Dedifferentiated amniotic fluid mesenchymal stem cell (primary cell): ENCODE data around the gene CXCL13.
"Not testable (repeated sequence)": the region's sequence is repeated elsewhere in the genome, so short reads cannot be mapped to it uniquely, and the experiment has no call there.

ENCODE experiments used
- DNase-seq: peaks from one replicate; pipeline ENCODE4 v3.0.0-alpha.2; 2016; ENCODE audit errors: extremely low spot score

The CXCL13 gene

DNA sequence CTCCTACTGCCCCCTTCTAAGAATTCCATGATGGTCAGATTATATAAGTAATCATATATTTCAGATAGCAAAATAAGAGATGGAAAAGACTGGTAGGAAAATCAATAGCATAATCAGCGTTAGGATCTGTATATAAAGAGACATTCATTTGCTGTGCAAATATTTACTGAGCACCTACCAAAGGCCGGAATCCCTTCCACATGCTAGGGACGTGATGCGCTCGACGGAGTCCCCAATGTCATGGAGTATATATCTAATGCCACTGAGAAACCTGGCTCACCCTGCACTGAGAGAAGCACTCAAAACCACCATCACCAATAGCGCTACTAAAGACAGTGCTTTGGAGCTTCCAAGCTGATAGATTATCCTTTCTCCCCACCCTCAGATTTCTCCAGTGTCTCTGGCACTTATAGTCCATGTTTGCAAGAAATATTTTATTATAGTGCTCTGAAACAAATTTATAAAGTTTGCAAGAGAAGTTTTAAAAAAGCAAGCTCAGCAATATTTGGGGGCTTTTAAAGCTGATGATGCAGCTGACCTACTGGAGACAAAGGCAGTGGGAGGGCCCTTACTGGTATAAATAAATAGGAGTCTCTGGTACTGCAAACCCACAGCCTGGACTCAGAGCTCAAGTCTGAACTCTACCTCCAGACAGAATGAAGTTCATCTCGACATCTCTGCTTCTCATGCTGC is at the start of gene CXCL13:
Gene CXCL13 (plus strand): TSS at position 611 of the 693 bp plus-strand sequence. CDS start 46 bp downstream, at position 657.
- no peak for DNase-seq

DNA sequence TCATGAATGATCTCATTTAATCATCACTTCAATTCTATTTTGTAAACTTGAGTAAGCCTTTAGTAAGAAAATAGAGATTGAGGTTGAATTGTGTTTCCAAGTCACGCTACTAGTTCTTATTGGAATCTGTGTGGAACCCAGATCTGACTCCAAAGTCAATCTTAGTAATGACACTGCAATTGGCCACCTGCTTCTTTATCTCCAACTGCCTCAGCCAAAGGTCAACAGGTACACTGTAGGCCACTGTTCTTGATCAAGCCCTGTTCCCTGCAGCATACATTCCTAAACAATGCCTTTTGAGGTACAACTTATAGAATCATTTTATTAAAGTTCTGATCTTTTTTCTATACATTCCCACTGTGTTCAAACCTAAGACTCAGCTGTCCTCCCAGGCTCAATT is 45.5 kb upstream of the CXCL13 start:
- no peak for DNase-seq

GRCh38 chr4:77561720-77562119 is 43.9 kb upstream of the CXCL13 start:
- not testable (repeated sequence) for DNase-seq

GRCh38 chr4:77564231-77564630 is 41.4 kb upstream of the CXCL13 start:
- no peak for DNase-seq

DNA sequence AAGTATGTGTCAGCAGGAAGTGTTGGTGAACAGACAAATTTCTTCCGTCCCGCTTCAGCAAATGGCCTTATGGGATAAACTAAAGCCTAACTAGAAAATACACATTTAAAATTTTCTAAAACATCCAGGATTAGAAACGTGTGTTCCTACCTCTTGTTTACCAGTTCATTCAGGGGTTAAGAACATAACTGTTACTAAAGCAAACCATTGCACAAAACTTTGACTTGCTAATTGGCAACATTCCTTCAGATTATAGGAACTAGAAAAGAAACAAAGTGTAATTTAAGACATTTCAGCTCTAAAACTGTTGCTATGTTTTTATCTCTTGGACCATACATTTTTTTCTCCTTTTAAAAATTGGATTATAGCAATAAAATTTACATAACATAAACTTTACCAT is 39.5 kb upstream of the CXCL13 start:
- DNase-seq: no peak

DNA sequence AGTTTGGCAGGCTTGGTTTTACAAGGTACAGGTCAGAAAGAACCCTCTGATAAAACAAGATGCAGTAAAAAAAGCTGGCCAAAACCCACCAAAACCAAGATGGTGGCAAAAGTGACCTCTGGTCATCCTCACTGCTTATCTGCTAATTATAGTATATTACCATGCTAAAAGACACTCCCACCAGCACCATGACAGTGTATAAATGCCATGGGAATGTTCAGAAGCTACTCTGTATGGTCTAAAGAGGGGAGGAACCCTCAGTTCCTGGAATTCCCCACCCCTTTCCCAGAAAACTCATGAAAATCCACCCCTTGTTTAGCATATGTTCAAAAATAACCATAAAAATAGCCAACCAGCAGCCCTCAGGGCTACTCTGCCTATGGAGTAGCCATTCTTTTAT is 38.1 kb upstream of the CXCL13 start:
- no peak for DNase-seq

- not testable (repeated sequence) for DNase-seq
These were observed 35.0 kb upstream of the CXCL13 start for GRCh38 chr4:77570508-77571214.

GRCh38 chr4:77576351-77576750 is 29.3 kb upstream of the CXCL13 start:
- DNase-seq: no peak

- no peak for DNase-seq
These were observed 27.5 kb upstream of the CXCL13 start for GRCh38 chr4:77578145-77578544.

DNA sequence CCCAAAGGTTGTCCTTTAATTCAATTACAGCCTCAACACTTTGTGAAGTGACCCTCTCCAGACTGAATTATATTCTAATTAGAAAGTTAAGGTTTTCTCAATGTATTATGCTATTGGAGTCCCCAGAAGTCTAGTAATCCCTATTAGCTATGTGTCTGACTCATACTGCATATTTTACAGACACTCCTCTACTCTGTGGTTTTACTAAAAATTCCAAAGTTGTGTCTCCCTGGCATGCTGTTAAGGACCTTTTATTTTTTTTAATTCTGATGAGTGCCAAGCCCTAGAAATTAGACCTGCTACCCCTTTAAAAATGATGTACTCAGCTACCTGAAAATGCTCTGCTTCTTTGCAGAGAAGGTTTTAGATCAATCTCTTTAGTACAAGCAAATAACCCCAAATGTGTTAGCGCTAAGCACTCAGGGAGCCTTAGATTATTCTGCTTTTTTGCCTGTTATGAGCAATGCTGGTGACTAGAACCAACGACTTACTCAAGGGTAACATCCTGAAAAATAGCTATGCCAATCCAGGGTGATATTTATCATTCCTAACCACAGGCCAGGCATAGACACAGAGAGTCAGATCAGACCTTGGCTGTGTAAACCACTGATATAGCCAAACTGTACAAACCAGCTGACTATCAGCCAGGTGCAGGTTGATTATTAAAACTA is 26.1 kb upstream of the CXCL13 start:
- peak; percentile 88 for DNase-seq

DNA sequence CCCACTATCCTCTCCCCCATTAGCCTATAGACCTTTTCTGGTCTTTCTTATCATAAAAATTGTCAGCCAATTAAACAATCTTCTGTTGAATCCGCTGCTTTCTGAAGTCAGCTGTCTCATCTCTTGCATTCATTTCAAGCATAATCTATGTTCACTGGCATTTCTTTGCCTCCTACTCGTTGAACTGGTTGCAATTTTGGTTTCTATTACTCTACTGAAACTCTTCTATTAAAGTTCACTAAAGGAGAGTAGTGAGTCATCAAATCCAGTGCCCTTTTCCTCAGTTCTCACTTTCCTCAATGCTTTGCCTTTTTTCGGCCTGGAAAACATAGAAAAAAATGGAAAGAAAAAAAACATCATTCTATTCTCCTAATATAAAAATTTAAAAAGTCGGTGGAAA is 23.9 kb upstream of the CXCL13 start:
- no peak for DNase-seq

GRCh38 chr4:77582156-77582555 is 23.5 kb upstream of the CXCL13 start:
- DNase-seq: no peak

DNA sequence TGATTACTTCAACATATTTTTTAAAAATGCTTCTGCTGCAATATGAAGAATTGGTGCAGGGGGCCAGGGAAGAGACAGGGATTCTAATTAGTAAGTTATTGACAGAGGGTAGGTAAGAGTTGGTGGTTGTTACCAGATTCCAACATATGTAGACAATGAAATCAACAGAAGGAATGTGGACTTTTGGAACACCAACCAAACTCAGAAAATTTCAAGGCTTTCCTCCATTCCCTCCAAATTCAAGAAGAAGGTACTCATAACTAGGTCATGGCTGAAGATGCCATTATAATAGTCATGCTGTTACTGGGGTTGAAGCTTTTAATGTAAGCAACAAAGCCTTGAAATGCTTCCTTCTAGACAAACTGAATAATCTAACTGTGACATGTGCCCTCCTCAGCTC is 22.9 kb upstream of the CXCL13 start:
- DNase-seq: no peak

- DNase-seq: no peak
These were observed 18.7 kb upstream of the CXCL13 start for GRCh38 chr4:77586951-77587383.

DNA sequence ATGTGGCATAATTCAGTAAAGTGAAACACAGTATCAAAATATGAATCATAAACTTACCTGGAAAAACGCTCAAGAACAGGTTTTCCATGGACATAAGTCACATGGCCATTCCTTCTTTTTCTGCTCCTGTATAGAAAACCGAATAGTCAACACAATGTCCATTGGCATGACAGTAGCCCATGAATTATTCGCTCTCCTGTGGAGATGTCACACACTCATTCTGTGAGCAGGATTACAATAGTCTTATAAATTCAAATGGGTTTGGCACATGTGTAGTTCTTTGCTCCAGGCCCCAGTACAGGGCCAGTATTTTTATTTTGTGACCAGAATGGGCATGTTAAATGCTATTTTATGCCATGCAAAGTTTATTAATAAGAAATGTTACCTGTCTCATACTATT is 15.1 kb upstream of the CXCL13 start:
- DNase-seq: no peak

GRCh38 chr4:77591532-77591931 is 14.1 kb upstream of the CXCL13 start:
- DNase-seq: no peak

- DNase-seq: no peak
These were observed 12.5 kb upstream of the CXCL13 start for GRCh38 chr4:77593101-77593500.

DNA sequence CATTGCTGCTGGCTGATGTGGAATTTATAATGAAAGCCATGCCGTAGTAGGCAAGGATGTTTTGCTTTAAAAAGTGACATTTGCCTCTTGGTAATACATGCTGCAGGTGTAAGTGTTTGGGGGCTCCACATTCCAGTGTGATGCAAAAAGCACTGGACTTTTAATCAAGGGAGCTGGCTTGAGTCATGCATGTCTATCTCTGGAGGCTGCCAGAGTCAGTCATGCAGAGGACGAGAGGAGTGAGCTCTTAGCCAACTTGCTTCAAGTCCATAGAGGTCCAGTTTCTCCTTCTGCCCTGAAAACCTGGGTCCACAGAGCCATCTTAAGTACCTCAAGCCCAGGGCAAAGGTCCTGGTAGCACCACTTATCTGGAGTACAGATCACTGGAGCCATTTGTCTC is 11.6 kb upstream of the CXCL13 start:
- no peak for DNase-seq

GRCh38 chr4:77595364-77595973 is 10.2 kb upstream of the CXCL13 start:
- DNase-seq: no peak

DNA sequence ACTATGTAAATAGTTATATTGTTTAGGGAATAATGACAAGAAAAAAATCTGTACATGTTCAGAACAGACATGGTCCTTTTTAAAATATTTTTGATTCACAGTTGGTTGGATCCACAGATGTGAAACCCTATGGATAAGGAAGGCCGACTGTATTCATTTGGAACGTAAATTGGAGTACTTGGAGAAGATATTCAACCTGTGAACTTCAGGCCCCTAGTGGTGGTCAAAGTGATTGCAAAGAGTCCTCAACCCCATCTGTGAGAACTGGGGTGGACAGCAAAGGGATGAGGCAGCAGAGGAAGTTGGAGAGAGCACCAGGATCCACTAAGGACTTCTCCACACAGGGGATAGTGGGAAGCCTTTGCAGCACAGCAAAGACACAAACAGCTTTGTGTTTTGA is 6.2 kb upstream of the CXCL13 start:
- DNase-seq: no peak

DNA sequence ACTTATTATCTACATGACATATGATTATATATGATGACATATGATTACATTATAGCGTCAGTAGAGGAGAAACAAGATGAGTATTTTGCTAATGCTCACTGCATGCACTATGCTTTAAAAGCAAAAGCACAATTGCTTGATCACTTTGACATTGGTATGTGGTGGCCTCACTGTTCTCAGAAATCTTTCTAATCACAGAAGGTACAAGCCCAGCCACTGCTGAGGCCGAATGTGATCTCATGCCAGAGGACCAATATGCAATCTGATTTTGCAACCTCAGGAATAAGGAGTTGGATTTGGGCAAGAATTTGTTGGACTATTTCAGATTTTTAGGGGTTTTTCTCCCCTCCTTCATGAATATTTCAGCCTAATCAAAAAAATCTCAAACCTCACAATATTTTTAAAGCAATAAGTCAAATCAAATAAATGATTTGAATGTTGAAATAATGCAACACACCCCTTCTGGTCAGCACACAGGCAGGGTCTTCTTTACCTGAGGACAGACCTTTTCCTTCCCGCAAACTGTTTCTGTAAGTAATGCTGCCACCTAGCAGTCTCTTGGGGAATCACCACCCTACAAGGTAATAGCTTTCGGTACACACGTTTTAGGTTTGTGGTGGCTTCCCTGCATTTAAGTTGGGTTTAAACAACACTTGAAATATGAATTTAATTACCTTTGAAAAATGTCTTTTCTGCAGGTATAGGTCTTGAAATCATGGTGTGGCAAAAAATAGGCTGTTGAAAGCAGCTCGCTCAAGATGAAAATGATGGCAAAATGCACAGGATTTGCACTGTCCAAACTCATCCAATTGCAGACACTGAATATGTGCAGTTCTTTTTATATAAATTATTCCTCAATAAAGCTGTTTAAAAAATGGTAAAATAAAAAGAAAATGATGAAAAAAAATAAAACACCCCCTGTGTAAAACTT is 4.8 kb upstream of the CXCL13 start:
- DNase-seq: no peak
